Liver (tissue), 2 donors: ENCODE results near the gene BDH1.

Experiments
- TF ChIP-seq, protein P1 (sequence below): fragments of 150-350 bp; IDR thresholded peaks from 2 replicates; pipeline ENCODE4 v1.5.1; 2017; ENCODE audit warnings: improper control_type of control experiment, low read depth, low read length; ENCODE audit not compliant: missing input control
- TF ChIP-seq, protein P2 (sequence below): IDR thresholded peaks from 2 replicates; pipeline ENCODE4 v1.6.1; 2016; ENCODE audit warnings: antibody characterized with exemption
- donor health status: healthy.

DNA sequence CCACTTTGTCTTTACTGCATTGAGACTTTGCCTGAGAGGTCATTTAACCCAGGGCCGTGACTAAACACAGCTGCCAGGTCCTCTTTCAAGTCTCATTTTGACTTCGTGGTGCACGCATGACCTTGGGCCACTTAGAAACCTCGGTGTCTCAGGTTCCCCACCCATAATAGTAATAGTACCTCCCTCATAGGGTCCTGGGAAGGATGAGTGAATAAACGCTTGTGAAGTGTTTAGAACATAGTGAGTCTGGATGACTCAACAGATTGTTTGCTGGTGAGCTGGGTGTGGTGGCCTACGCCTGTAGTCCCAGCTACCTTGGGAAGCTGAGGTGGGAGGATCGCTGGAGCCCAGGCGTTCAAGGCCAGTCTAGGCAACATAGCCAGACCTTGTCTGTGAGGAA lies 56.3 kb downstream of the BDH1 start:
- TF ChIP-seq, protein P1, sequence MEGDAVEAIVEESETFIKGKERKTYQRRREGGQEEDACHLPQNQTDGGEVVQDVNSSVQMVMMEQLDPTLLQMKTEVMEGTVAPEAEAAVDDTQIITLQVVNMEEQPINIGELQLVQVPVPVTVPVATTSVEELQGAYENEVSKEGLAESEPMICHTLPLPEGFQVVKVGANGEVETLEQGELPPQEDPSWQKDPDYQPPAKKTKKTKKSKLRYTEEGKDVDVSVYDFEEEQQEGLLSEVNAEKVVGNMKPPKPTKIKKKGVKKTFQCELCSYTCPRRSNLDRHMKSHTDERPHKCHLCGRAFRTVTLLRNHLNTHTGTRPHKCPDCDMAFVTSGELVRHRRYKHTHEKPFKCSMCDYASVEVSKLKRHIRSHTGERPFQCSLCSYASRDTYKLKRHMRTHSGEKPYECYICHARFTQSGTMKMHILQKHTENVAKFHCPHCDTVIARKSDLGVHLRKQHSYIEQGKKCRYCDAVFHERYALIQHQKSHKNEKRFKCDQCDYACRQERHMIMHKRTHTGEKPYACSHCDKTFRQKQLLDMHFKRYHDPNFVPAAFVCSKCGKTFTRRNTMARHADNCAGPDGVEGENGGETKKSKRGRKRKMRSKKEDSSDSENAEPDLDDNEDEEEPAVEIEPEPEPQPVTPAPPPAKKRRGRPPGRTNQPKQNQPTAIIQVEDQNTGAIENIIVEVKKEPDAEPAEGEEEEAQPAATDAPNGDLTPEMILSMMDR: no peak
- TF ChIP-seq, protein P2, sequence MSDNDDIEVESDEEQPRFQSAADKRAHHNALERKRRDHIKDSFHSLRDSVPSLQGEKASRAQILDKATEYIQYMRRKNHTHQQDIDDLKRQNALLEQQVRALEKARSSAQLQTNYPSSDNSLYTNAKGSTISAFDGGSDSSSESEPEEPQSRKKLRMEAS: no peak
